IMR-90 (cell line): Measurements from ENCODE around the gene C4B.

Source experiments
- BHLHE40 ChIP-seq: fragments of 150-350 bp; IDR thresholded peaks from 2 replicates; pipeline ENCODE4 v1.6.1; 2016; ENCODE audit warnings: mild to moderate bottlenecking, low read depth, low read length
- CEBPB ChIP-seq: IDR thresholded peaks from 2 replicates; pipeline ENCODE4 v1.6.1; 2012; ENCODE audit warnings: low read depth, low read length, improper control_type of control experiment
- CHD1 ChIP-seq: IDR thresholded peaks from 2 replicates; pipeline ENCODE4 v1.6.1; 2012; ENCODE audit warnings: low read depth, low read length, improper control_type of control experiment
- CTCF ChIP-seq: conservative IDR thresholded peaks from 2 replicates; pipeline ENCODE4 v1.5.1; 2012; ENCODE audit warnings: mild to moderate bottlenecking, low read depth, low read length, improper control_type of control experiment
- ELK1 ChIP-seq: fragments of 150-350 bp; IDR thresholded peaks from 2 replicates; pipeline ENCODE4 v1.6.1; 2016; ENCODE audit warnings: low read depth, mild to moderate bottlenecking, low read length, moderate library complexity, borderline replicate concordance
- FOS ChIP-seq: fragments of 150-350 bp; IDR thresholded peaks from 2 replicates; pipeline ENCODE4 v1.6.1; 2016; ENCODE audit warnings: low read depth, low read length
- MAFK ChIP-seq: IDR thresholded peaks from 2 replicates; pipeline ENCODE4 v1.6.1; 2012; ENCODE audit warnings: low read depth, low read length, improper control_type of control experiment
- MAZ ChIP-seq: IDR thresholded peaks from 2 replicates; pipeline ENCODE4 v1.6.1; 2012; ENCODE audit warnings: low read depth, mild to moderate bottlenecking, low read length, improper control_type of control experiment, moderate library complexity, borderline replicate concordance
- NFE2L2 ChIP-seq: fragments of 150-350 bp; IDR thresholded peaks from 2 replicates; pipeline ENCODE4 v1.6.1; 2016; ENCODE audit warnings: low read depth, mild to moderate bottlenecking, low read length
- POLR2A ChIP-seq: IDR thresholded peaks from 2 replicates; pipeline ENCODE4 v1.6.1; 2012; ENCODE audit warnings: mild to moderate bottlenecking, low read depth, low read length
- RCOR1 ChIP-seq: IDR thresholded peaks from 2 replicates; pipeline ENCODE4 v1.6.1; 2012; ENCODE audit warnings: mild to moderate bottlenecking, low read length, improper control_type of control experiment; ENCODE audit not compliant: insufficient replicate concordance
- RFX5 ChIP-seq: IDR thresholded peaks from 2 replicates; pipeline ENCODE4 v1.8.0; 2012; ENCODE audit warnings: low read depth, mild to moderate bottlenecking, low read length, moderate library complexity
- SMC3 ChIP-seq: fragments of 150-350 bp; IDR thresholded peaks from 2 replicates; pipeline ENCODE4 v1.6.1; 2016; ENCODE audit warnings: low read depth, mild to moderate bottlenecking, antibody characterized with exemption, low read length, moderate library complexity
- USF2 ChIP-seq: fragments of 150-350 bp; IDR thresholded peaks from 2 replicates; pipeline ENCODE4 v1.6.1; 2017; ENCODE audit warnings: mild to moderate bottlenecking, antibody characterized with exemption, low read length, low read depth

- no peak for TF ChIP-seq CTCF
- no peak for TF ChIP-seq POLR2A
- TF ChIP-seq RFX5: no peak
- no peak for TF ChIP-seq CEBPB
- no peak for TF ChIP-seq MAFK
- TF ChIP-seq RCOR1: no peak
- TF ChIP-seq USF2: no peak
- no peak for TF ChIP-seq BHLHE40
- no peak for TF ChIP-seq ELK1
- no peak for TF ChIP-seq MAZ
- no peak for TF ChIP-seq CHD1
- no peak for TF ChIP-seq SMC3
- TF ChIP-seq FOS: no peak
- TF ChIP-seq NFE2L2: no peak
These were observed 31.3 kb downstream of the C4B start for GRCh38 chr6:32045811-32046449.
